ENCODE results near the gene TM2D3.
"Not testable (repeated sequence)": the region's sequence is repeated elsewhere in the genome, so short reads cannot be mapped to it uniquely, and the experiment has no call there.

The TM2D3 gene

DNA sequence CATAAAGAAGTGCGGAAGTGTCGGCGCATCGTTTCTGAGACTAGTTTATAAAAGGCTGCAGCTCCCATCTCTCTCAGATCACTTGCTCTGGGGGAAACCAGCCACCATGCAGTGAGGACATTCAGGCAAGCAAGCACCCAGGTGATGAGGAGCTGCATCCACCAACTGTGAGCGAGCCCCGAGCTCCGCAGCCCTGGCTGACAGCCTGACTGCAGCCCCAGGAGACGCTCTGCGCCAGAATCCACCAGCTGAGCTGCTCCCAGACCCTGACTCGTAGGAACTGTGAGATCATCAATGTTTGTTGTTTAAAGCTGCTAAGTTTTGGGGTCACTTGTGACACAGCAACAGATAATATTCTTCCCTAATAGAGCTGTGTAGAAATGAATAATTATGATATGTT, 5.0 kb upstream of the TM2D3 start:
- no peak for DNase-seq (ENCODE audit: low read depth in 2 of 2)

DNA sequence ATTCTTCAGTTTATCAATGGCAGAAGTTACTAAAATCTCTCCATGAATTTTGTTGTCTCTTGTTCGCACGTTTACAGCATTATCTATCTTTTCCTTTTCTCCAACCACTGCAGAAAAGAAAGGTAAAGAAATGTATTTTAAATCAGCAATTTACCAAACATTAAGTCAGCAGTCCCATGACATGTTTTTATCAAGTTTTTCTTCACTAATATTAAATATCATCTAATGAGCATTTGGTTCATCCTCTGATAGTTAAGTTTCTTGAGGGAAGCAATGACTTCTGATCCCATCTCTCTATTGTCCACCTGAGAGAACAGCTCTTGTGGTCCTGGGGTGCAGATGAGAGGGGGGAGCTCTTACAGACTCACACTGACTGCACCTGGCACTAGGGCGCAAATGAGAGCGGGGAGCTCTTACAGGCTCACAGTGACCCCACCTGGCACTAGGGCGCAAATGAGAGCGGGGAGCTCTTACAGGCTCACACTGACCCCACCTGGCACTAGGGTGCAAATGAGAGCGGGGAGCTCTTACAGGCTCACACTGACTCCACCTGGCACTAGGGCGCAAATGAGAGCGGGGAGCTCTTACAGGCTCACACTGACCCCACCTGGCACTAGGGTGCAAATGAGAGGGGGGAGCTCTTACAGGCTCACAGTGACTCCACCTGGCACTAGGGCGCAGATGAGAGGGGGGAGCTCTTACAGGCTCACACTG, 2.6 kb upstream of the TM2D3 start:
- not testable (repeated sequence) for DNase-seq (ENCODE audit: low read depth in 2 of 2)

DNA sequence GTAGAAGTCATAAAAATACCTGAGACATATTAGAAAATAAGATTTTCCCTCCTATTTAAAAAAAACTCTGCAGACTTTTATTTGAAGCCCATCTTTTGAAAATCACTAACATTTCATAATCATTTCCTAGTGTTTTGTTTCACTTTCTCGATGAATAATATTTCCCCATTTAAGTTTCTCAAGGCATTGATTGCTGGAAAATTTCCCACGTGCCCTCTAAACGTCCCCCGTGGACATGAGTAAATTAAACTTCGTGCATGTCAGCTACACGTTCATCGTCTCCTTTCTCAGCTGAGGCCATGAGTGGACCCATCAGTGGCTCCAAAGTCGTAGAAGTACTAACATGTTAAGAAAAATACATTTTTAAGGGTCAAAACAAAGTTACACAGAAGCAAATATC, 2.0 kb upstream of the TM2D3 start:
- no peak for DNase-seq (ENCODE audit: low read depth in 2 of 2)

DNA sequence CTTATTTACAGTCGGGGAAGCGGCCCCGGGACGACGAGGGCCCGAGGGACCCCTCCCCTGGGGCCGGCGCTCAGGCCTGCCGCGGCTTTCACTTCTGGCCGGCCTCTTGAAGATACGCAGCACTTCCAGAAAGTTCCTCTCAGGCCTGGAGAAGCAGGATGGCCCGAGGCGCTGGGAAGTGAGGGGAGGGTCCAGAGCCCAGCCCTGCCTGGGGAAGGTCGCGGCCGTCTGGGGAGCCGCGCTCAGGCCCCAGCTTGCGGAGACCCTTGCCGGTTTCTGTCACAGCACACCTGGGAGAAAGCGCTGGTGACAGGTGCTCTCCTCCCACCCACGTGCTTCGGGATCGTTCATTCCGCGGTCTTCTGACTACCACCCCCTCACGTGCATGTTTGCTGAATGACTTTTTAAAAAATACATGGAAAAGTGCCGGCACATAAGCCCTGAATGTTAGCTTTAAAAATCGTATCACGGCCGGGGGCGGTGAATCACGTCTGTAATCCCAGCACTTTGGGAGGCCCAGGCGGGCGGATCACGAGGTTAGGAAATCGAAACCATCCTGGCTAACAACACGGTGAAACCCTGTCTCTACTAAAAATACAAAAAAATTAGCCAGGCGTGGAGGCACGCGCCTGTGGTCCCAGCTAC, 727 bp upstream of the TM2D3 start:
- DNase-seq (ENCODE audit: low read depth in 2 of 2), result no peak

GRCh38 chr15:101651554-101652097, 555 bp downstream of the TM2D3 start:
- DNase-seq (ENCODE audit: low read depth in 2 of 2), result no peak

GRCh38 chr15:101650145-101650544, 2.0 kb downstream of the TM2D3 start:
- DNase-seq (ENCODE audit: low read depth in 2 of 2), result no peak

DNA sequence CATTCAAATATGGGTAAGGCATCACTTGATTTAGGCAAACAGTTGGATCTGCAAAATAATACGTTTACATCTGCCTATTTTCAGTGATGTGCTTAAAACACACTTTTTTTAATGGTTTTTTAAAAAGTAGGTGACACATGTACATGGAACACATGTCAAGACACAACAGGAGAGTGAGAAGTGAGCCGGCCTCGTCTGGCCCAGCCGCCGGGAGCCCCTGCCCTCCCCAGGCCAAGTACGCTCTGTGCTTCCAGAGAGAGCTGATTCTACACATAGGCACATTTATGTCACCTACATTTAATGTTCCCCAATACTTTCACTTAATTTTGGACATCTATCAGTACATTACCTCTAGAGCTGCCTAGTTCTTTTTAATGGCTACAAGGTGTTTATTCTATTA, 3.8 kb downstream of the TM2D3 start:
- DNase-seq (ENCODE audit: low read depth in 2 of 2), result no peak

DNA sequence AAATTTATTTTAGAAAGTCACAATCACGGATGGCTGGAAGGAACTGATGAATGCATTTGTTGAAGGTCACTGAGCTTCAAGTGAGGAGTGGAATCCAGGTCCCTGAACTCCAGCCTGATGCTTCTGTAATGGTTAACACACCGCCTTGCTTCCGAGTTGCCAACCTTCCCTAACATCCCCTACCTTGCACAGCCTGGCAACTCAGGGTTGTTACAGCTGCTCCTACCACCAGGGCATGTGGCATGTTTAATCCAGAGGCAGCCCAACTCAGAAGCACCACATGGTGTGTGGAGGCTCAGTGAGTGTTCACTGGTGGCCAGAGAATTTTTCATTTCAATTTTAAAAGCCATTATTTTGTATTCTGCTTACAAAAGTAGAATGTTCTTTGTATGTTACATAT, 4.9 kb downstream of the TM2D3 start:
- DNase-seq (ENCODE audit: low read depth in 2 of 2), result no peak

- DNase-seq (ENCODE audit: low read depth in 2 of 2), result no peak
Observed at GRCh38 chr15:101646672-101647071, 5.5 kb downstream of the TM2D3 start.

- no peak for DNase-seq (ENCODE audit: low read depth in 2 of 2)
Observed at GRCh38 chr15:101642361-101642760, 9.8 kb downstream of the TM2D3 start.

- DNase-seq (ENCODE audit: low read depth in 2 of 2), result no peak
Observed at GRCh38 chr15:101641894-101642293, 10.3 kb downstream of the TM2D3 start.

- DNase-seq (ENCODE audit: low read depth in 2 of 2), result peak in 1 of 2 donors; percentile 58
Observed at GRCh38 chr15:101641129-101641764, 10.9 kb downstream of the TM2D3 start.

DNA sequence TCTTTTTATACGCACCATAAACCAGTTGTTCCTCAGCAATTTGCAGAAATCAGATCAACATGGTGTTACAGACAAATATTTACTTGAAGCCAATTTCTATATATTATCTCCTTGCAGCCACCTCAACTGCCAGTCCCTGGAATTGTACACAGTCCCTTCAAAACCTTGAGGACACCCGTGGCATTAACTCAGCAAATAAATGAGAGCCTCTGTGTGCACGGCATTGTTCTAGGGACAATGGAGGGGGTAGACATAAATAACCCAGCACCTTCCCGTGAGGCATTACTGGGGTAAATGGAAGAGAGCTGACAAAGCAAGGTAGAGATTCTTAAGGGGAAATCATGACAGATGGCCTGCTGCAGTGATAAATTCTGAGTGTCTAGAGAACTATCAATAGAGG, 12.5 kb downstream of the TM2D3 start:
- DNase-seq (ENCODE audit: low read depth in 2 of 2), result no peak

GRCh38 chr15:101637919-101638318, 14.3 kb downstream of the TM2D3 start:
- no peak for DNase-seq (ENCODE audit: low read depth in 2 of 2)

- DNase-seq (ENCODE audit: low read depth in 2 of 2), result no peak
Observed at GRCh38 chr15:101637516-101637915, 14.7 kb downstream of the TM2D3 start.

GRCh38 chr15:101637038-101637437, 15.1 kb downstream of the TM2D3 start:
- no peak for DNase-seq (ENCODE audit: low read depth in 2 of 2)

GRCh38 chr15:101635944-101636727, 16.0 kb downstream of the TM2D3 start:
- DNase-seq (ENCODE audit: low read depth in 2 of 2), result no peak

- no peak for DNase-seq (ENCODE audit: low read depth in 2 of 2)
Observed at GRCh38 chr15:101633356-101633755, 18.8 kb downstream of the TM2D3 start.

GRCh38 chr15:101626729-101627128, 25.5 kb downstream of the TM2D3 start:
- DNase-seq (ENCODE audit: low read depth in 2 of 2), result not testable (repeated sequence)

DNA sequence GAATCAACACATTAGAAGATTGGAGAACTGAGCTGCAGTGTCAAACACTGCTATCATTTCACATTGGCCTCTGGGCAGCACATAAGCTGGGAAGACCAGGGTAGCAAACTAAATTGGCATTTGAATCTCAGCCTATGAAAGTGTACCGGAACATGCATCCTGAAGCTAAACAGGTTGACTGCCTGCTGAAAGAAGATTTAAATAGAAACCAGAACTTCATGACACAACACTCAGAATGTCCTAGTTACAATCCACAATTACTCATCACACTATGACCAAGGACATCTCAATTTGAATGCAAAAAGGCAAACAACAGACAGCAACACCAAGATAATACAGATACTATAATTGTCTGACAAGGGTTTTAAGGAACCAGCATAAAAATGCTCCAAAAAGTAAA, 26.2 kb downstream of the TM2D3 start:
- DNase-seq (ENCODE audit: low read depth in 2 of 2), result no peak

GRCh38 chr15:101625184-101625583, 27.0 kb downstream of the TM2D3 start:
- DNase-seq (ENCODE audit: low read depth in 2 of 2), result no peak

Data from stimulated activated CD4-positive, alpha-beta T cell treated with anti-CD3 and anti-CD28 coated beads, Interleukin-15, amount 100 ng/mL, for 48 hours (primary cell).